Esophagus squamous epithelium (tissue), 4 donors: Measurements from ENCODE around the gene ATAD2B.

Source experiments
- CTCF ChIP-seq, 6 experiments: fragments of 450-650 bp in 4 of 6; fragments of 200-600 bp in 2 of 6; sonication (generic) in 2 of 6; IDR thresholded peaks; one replicate each; pipeline ENCODE4 v1.5.1; 2016 to 2019; ENCODE audit warnings: antibody characterized with exemption in 6 of 6, mild to moderate bottlenecking in 4 of 6, moderate library complexity in 4 of 6
- POLR2A ChIP-seq, 4 donors: fragments of 450-650 bp; IDR thresholded peaks; one replicate each; pipeline ENCODE4 v1.6.1; 2017; ENCODE audit warnings: antibody characterized with exemption in 4 of 4, mild to moderate bottlenecking in 4 of 4, moderate library complexity in 3 of 4

DNA sequence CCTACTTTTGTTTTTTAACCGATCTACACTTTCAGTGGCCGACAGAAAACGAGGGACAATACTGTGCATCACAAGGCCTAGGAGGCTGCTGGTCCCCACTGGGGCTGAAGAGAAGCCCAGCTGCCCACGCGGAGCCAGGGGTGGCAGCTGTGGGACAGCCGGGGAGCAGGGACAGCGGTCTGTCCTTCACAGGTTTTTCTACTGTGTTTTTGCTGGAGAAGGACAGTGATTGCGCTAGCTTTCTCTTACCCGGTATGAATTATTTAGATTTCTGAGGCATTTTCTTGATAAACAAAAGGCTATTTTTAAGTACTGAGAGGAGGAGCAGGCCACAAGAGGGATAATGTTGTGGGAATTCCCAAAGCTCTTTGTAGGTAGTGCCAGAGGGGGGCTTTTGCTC lies 219.8 kb downstream of the ATAD2B start:
- TF ChIP-seq CTCF (IDR thresholded peaks at IDR 0.05): no peak
- TF ChIP-seq POLR2A (IDR thresholded peaks at IDR 0.05): no peak
